RPMI8226 (cell line): Measurements from ENCODE around the gene PTER.

Experiments used
- DNase-seq: peaks from one replicate; pipeline ENCODE4 v3.0.0-alpha.2; 2015

Gene PTER

DNA sequence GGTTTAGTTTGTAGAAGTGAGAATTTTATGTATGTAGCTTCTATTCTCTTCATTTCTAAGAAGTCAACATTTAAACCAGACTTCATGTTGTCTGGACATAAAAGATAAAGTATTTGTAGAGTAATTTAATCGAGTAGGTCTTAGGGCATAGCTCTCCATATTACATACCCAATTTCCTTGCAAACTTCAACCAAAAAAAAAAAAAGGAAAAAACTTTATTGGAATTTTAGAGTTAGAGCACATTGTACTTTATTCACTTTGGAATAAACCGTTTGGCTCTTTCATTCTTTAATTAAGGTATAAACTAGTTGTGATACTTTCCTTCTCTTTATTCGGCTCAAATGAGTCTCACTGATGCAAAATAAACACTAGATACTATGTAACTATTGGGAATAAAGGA is 36.0 kb downstream of the PTER start:
- no peak for DNase-seq

DNA sequence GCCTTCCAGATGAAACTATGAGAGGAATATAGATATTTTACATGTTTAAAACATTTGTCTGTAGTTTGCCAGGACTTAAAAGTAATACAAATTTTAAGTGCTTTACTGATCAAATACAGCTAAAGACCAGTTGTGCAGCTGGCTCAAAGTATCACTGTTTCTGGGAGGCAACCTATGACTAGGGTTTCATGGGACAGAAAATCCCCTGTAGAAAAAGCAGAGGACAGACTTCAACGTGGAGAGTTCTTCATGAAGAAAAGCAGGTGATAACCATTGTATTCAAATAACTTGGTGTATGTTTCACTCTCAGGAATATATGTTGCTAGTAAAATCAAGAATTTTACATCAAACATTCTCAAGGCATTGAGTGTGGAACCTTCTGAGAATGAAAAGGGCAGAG is 40.9 kb downstream of the PTER start:
- DNase-seq, result no peak

DNA sequence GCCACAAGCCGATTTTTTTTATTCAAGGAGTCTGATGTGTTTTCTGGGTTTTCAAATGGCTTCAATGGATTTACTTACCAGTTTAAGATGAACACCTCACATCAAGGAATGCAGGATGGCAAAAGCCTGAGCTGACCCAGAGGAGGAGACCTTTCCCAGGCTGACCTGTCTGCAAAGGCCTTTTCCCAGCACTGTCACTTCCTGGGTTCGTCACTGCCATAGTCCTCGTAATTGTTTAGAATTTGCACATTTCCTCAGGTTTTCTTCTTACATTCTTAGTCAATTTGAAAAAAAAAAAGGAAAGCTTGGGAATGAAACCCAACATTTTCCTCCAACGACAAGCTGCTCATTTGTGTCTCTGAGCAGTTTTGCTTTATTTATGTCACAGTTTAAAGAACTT is 42.0 kb downstream of the PTER start:
- no peak for DNase-seq

DNA sequence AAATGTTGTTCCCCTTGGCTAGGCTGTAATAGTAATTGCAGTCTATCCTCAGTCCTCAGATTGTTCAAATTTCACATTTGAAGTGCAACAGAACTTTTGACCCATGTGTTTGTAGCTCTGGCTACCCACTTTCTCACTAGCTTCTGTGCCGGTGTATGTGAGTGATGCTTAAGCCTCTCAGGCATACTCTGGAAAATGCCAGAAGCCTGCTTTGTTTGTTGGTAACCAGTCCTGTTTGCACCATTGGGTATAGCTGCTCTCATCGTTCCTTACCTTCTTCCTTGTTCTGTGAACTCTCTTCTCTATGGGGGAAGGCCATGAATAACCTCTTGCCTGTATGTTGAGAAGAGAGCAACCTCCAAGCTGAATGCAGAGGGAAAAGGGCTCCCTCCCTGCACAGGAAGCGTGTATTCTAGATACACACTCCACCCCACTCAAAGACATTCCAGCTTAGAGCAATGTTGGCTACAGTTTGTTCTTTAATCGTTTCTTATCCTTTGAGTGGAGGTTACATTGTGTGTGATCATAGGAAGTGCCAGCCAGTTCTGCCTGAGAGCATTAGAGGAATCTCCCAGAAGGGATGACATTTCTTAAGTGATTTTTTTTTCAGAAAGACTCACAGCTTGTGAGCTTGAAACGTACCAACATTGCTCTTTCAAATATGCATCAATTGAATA is 44.4 kb downstream of the PTER start:
- no peak for DNase-seq

DNA sequence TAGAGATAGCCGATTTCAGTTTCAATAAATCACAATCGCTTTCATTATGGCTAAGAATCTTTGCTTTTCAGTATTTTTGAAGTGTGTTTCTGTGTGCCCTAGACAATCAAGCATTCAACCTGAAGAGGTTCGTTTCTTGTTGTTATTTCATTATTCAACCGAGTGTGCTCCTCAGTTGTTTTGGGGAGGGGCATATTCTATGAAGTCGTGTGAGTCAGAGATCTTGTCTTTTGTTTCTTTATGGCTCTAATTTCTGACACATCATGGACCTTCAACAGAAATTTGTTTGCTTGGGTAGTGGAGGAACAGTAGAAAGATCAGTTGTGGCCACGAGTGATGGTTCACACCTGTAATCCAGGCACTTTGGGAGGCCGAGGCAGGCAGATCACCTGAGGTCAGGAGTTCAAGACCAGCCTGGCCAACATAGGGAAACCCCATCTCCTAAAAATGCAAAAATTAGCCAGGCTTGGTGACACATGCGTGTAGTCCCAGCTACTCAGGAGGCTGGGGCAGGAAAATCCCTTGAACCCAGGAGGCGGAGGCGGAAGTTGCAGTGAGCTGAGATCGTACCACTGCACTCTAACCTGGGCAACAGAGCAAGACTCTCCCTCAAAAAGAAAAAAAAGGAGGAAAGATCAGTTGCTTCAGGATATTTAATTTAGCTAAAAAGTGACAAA is 46.6 kb downstream of the PTER start:
- no peak for DNase-seq

DNA sequence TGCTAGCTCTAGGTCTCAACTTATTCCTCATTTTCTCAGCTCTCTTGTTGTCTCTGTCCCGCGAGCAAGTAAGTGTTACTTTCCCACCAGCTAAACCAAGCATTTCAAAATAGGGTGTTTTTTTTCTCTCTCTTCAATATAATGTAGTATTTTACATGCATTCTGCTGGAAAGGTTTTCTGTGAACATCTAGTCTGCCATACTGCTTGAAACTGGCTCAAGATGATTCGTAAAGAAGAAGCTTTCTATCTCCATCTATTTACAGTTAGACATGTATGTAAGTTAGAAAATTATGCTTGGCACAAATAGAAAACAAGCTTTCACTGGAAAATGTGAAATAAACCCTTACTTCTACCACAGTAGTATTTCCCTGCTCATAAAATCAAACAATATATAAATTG is 53.7 kb downstream of the PTER start:
- no peak for DNase-seq

DNA sequence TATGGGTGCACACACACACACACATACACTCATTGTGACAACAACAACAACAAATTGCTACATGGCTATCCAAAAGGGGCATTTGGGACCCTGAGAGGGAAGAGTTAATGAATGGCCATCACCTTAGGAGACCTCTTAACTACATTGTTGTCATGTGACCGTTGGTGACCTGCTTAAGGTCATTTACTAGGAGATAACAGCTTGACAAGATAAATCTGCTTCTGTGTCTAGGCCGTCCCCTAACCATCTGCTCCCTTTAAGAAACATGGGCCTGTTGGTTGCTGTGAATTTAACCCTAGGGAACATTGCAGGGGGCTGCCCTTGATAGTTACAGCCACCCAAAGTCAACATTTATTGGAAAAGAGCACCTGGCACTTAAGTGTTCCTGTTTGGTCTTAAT is 55.1 kb downstream of the PTER start:
- DNase-seq, result no peak

DNA sequence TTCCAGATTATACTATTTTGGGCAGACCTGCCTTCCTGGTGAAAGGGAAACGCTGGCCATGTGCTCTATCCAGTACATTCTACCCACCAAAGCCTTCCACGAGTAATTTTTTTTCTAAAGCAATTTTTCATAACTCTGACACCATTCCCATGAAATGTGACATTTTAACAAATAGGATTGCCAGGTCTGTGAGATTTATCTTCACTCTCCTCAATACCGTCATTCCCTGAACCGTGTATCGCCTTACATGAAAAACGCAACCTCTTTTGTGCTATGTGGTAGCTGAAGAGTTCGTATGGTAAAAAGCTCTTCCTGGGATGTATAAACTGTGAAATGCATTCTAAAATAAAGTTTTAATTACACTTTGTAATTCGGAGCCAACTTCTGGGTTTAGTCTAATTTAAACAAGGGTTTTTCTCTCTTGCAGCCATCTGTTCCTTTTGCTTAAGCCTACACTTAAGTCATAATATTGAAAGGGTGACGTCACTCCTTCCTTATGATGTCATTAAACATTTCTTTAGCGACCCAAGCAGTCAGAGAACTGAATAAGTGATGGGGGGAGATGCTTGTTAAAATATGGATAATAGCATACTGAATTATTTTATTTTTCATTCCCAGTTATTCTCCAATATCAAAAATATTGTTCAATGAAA is 57.2 kb downstream of the PTER start:
- DNase-seq, result no peak

DNA sequence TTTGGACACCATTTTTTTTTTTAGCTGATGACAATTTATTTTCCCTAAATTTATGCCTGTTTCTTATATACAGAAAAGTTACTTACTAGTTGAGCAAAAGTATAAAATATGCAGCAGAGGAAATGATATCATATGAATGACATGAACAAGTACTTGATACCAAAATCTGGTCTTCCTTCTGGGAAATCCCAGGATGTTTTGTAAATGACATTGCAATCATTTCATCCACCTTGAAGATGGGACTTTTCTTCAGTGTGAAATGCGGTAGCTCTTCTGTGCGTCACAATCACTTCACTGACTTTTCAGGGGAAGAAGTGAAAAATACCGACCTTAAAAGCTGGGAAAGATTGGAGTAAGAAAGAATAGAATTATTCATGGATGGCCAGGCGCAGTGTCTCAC is 61.1 kb downstream of the PTER start:
- no peak for DNase-seq

DNA sequence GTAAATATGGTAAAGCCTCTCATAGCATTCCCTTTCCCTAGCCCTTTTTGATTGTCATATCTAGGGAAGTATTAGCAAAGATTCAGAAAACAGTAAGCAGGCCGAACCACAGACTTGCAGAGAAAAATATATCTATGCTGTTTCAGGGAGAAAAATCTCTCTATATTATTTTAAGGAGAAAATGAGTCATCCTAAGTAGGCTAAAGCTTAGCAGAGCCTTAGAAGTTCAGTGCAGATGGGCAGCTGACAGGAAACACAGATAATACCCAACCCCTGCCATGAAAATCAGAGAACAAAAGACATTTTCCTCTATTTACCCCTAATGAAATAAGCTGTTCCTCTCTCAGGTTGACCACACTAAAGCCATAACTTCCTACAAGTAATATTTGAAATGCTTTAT is 68.4 kb downstream of the PTER start:
- DNase-seq, result no peak

DNA sequence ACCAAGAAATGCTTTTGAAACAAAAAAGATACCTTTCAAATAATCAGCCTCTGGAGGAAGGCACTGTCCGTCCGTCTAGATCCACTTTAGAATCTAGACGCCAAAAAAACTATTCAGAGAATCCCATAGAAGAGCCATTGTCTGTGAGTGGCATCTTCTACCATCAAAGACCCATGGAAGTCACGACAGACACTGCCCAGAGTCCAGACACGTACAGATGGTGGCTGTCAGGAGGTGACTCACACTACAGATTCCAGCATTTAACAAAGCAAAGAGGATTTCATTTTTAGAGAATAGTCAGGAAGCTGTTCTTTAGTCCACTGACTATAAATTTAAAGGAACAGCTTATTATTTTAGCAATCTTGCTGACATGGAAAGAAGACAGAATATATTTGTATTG is 73.2 kb downstream of the PTER start:
- DNase-seq, result no peak

DNA sequence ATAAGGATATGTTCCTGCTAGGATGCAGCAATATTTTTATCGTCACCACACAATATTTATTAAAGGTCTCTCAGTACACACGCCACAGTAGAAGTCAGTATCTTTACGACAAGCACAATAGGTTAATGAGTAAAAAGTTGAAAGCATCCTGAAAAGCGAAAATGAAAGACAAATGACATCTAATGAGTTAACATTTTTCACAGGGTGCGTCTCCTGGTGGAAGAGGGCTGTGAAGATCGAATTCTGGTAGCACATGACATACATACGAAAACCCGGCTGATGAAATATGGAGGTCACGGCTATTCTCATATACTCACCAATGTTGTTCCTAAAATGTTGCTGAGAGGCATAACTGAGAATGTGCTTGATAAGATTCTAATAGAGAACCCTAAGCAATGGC is 74.0 kb downstream of the PTER start:
- no peak for DNase-seq

DNA sequence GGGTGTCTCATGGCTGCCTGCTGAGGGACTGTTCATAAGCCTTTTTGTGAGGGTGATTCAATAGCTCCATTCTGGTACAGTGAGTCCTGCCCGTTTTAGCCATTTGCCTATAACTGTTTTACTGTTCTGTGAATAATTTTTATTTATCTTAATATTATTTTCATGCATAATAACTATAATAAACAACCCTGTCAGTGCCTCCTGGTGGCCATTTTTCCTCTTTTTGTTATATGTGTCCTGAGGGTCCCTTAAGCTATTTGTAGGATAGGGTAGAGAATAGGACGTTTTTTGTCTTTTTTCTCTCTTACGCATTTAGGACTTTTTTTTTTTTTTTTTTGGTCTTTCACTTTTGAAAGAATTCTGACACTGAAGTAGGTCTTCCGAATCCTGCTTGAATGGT is 82.0 kb downstream of the PTER start:
- no peak for DNase-seq

DNA sequence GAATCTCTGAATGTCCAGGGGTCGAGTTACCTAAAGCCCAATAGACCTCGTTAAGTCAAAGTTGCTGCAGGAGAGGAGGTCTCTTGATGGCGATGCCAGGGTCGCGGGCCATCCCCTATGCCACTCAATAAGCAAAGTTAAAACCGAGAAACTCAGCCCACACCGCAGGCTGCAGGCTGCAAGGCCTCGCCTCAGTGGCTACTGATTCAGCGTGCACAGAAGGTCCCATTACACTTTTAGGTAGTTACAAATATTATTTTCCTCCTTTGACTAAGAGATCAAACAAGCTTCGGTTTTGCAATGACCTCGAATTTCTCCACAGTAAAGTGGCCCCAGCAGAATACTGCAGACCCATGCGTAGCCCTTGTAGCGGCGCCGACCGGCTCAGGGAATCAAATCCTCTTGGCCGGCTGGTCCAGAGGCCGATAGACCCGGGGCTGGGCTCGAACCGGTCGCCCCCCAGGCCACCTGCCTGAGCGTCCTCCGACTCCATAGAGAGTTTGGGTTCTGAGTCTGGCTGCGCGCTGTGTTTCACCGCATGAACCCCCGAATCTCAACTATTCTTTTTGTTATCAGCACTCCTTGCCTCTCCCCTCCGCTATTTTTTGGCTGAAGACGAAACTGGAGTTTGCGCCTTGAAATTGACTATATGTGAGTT is 82.6 kb downstream of the PTER start:
- DNase-seq, result no peak

DNA sequence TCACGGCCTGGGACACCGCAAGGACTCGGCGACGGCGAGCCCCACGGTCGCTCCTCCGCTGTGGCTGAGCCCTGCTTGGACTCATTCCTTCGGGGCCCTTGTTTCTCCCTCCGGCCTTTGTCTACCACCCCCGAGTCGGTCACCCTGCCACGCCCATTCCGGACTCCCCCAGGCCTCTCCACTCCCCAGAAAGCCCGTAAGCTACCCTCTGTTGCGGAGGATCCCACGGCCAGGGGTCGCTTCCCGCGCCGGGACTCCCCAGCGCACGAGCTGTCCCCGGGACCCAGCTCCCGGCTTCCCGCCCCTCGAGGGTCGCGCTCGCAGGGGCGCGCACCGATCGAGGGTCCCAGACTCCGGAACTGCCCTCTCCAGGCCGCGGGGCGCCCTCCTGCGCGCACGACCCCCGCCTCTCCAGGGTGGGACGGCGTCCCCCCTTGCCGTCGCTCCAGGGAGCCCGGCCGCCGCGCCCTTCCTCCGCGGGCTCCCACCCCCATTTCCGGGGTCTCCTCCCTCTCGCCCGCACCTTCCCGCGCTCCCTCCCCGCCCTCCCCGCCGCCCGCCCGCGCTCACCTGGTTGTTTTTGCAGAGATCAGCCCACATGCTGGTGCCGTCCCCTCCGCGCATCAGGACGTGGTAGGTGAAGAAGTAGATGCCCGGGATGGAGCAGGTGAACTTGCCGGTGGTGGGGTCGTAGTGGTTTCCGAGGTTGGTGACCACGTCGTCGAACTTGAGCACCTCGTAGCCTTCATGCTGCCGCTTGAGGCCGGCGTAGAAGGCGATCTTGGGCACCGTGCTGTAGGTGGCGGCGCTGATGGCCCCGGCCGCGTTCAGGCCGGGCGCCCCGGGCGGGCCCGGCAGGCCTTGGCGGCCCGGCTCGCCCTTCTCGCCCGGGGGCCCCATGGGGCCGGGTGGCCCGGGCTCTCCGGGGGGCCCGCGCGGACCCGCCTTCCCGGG is 83.4 kb downstream of the PTER start:
- DNase-seq, result no peak

DNA sequence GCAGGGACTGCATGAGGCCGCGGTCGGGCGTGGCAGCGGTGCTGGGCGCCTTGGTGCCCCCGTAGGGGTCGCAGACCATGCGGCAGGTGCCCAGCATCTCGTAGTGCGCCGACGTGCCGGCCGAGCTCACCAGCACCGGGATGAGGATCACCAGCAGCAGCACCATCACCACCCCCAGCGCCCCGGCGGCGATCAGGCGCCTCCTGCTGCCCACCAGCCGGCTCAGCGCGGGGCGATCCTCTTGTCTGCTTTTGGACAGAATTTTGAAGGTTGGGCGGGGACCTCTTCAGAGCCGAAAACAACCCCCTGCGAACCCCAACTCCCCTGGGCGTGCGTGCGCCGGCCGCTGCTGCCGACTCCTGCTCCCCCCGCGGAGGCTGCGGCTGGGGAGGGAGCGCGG is 84.1 kb downstream of the PTER start:
- DNase-seq, result no peak

DNA sequence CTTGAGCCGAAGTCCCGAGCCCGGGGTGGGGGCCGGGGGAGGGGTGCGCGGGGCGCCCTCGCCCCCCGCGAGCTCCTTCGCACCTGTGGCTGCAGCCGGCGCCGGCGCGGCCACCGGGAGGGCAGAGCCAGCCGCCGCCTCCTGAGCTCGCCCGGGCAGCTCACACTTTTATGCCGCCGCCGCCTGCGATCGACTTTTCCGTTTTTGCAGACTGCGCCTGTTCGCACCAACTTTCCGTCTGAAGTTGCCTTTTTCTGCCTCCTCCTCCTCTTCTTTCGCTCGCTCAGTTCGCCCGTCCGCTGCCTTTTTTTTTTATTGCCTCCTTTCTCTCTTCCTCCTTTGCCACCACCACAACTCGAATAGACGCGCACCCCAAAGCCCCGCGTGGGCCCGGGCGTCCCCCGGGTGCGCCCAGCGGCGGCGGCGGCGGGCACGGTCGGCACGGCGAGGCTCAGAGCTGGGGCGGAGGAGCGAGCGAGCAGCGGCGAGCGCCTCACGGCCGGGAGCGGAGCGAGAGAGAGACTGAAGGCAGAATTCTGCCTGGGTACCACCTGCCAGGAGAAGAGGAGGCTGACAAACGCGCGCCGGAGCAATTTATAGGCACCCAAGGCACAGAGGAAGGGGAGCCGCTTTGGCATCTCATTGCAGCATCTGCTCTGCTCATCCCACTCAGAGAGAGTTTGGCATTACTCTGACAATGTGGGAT is 84.7 kb downstream of the PTER start, which contains the start of gene C1QL3:
Gene C1QL3 (minus strand): TSS at position 569 of the 706 bp plus-strand sequence. CDS start 814 bp downstream, outside the sequence.
- no peak for DNase-seq

DNA sequence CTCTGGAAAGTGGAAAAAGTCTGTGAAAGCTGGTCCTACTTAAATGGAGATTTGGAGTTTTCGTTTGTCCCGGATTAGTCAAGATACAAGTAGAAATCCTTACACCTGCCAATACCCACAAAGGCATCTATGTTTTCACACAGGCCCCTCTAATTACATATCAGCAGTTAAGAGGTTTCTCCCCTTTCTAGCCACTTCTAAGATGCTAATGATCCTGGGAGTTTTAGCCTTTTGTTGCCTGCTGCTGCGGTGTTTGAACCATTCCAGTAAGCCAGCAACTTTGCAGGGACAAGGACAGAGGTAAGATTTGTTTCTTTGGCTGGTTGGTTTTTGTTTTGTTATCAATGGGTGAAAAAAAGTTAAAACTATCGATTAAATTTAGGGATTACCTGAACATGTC is 90.6 kb downstream of the PTER start:
- DNase-seq, result no peak

DNA sequence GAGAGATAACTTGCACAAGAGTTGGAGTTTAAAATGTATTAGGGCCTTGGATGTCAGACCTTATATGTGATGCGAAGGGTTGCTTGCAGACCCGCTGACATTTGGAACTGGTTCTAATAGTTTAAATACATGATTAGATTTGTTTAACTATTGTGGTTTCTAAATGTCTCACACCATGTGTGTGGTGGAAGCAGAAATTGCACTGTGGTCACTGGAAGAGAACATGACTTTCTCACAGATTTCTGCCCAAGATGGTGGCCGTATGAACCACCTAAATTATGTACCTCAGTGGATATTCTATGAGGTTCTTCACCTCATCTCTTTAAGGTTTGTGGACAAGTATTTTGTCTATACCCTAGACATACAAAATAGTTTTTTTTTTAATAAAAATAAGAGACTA is 93.0 kb downstream of the PTER start:
- DNase-seq, result no peak

DNA sequence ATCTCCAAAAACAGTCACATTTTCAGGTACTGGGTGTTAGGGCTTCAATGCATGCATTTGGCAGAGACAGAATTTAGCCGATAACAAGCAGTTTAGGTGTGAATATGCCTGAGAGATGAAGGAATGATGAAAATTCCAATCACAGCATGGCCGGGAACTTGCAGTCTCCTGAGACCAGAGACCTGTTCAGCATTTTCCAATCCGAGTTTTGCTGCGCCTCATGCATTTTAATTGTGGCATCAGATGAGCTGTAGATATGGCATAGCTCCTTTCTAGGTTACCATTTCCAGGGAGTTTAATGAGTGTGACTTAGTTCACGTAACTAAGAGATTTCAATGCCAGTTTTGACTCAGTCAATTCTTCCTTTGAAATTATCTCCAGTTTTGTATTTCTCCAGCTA is 99.3 kb downstream of the PTER start:
- DNase-seq, result no peak

DNA sequence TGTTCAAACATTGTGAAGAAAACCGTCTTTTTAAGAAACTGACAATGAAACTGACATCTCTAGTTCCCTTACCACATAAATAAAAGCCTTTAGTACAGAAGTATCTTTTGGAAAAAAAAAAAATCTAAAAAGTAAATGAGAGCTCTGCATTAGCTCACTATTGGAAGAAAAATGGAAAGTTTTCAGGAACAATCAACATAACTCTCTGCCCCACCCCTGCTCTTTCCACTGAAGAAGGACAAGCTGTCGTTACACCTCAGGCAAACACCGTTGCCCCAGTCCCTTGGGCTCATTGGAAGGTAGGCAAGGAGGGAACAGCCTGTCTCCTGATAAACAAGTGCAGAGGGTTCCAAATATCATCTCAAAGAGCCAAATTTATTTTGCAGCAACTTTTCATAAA is 107.3 kb downstream of the PTER start:
- DNase-seq, result no peak

DNA sequence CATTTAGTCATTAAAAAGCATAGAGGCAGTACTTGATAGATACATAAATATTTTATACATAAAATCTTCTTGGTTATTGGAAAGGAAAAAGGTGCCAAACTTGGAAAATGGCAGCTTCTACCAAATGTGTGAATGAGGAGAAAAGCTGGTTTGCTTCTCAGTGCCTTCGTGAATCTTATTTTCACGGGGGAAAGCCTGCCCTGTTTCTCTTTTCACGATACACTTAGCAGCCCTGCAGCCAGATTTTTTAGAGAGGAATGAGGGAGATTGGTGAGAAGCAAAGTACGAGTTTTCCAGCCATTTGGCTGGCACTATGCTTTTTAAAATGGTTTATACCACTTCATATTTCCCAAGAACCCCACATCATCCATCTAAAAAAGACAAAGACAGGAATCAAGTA is 107.8 kb downstream of the PTER start:
- DNase-seq, result no peak
